CD4-positive, alpha-beta T cell treated with Interleukin-4 for 4 hours (primary cell): Measurements from ENCODE around the gene INTS15.

Source experiments
- DNase-seq: peaks from one replicate; pipeline ENCODE4 v3.0.0-alpha.2; 2020

Gene INTS15

DNA sequence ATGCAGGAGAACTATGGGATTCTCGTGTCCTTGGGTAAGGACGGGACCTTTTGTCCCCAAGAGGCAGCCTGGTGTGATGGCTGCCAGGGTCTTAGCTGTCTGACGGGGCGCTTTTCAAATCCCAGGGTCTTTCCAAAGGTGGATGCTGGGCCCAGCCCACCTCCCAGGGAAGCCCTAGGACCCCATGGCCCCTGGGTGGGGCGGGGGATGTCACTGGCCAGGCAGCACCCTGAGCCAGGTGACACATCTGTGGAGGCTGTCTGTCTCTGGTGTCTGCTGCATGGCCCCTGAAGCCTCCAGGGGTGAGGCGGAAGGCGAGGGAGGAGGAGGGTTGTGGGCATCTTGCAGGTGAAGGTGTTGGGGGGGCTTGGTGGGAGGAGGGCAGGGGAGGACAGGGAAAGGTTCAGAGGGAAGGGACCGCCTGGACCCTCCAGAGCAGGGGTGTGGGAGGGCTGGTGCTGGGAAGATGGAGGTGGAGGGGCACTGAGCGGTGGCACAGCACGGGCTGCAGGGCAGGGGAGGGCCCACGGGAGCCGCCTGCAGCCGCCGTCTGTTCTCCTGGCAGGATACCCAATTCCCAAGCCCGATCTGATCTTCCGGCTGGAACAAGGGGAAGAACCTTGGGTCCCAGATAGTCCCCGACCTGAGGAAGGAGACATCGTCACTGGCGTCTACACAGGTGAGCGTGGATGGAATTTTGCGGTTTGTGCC is 54.2 kb downstream of the INTS15 start:
- DNase-seq: no peak

DNA sequence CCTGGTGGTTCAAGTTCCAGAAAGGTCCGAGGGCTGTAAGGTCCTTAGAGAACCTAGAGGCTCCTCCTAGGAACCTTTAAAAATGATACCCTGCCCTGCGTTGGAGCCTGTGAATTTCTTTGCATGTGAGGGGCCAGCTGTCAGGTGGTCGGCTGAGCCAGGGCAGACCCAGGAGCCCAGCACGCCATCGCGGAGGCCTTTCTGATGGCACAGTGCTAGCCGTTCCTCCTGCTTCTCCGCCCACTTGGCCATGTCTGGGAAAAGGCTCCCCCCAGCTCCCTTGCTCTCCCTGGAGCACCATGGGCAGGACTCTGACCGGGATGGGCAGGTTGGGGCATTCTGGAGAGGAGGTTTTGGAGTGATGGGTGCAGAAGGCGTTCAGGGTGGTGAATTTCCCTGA is 54.9 kb downstream of the INTS15 start:
- no peak for DNase-seq

DNA sequence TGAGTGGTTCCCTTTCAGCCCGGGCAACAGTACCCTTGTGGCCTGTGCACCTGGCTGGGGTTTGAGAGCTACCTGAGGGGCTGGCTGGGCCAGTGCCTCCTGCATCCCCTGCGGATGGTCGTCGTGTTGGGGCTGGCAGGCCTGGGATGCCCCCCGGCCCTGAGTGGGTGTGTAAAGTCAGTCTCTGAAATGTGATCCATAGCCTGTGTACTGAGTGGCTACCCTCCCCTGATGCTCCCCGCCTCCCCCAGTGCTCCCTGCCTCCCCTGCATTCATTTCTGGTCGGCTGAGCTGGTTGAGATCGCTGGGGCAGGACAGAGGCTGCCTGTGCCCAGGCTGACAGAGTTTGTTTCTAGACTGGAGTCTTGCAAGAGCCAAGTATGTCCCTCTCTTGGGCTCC is 56.6 kb downstream of the INTS15 start:
- no peak for DNase-seq

DNA sequence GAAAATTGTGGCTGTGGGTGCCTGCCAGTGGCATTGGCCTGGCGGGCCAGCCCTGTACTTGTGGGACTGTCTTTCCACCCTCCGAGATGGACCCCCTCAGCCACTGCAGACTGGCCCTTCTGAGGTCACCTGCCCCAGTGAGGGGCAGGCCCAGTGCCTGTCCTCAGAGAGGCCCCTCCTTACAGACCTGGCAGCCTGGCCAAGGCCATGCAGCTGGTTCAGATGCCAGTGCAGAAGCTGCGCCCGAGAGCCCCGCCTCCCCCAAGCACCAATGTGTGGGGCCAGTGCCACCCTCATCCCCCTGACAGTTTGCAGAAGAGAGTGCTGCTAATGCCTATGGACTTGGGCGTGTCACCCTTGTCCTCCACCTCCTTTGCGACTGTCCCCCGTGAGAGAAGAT is 57.3 kb downstream of the INTS15 start:
- no peak for DNase-seq

DNA sequence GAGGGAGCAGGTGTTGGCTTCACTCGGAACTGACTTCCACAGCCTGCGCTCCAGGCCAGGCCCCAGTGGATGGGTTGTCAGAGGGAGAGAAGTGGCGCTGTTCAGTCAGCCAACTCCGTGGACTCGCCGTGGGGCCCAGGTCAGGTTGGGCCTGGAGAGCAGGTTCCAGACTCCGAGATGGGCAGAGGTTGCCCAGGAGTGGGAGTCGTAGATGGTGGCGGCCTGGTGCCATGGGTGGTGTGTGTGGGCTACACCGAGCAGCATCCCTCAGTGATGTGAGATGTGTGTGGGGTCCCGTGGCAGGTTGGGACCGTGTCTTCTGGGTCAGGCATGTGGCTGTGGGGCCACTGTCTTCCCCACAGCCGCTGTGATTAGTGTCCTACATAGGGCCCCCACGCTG is 57.7 kb downstream of the INTS15 start:
- DNase-seq: no peak

DNA sequence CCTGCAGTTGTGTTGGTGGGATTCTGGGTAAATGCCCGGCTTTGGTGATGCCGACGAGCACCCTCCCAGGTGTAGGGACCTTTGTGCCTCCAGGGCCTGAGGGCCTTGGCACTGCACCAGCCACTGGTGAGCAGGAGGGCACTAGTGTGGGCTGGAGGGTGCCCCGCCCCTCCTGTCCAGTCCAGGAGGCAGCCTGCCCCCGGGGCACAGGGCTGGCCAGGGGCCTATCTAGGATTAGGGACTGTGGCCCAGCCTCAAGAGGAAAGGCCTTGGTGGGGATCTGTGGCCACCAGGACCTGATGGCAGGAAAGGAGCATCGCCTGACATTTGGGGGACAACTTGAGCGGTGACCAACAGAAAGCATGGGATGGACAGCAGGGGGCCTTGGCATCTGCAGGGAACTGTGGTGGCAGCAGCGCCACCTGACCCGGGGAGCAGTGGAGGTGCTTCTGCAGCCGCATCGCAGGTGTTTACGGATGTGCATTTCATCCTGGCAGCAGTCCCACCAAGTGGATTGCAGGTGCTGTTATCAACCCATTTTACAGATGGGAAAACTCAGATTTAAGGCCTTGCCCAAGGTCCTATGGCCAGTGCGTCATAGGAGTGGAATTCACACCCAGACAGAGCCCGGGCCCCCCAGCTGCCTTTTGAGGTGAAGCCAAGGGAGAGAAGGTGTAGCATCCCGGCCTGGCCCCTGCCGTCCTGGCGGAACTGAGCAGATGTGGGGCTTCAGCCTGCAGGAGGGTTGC is 58.4 kb downstream of the INTS15 start:
- DNase-seq: no peak

DNA sequence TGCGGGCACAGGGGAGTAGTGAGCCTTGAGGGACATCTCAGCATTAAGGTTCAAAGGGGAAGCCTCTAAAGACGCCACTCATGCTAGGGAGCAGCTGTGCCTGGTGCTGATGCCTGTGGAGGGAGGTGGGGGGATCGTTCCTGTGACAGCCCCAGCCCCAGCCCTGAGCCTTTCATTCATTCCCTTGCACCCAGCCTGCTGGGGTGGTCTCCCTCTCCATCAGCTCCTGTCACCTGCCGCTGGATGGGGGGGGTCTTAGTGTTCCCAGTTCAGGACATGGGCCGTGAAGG is 58.9 kb downstream of the INTS15 start:
- no peak for DNase-seq

DNA sequence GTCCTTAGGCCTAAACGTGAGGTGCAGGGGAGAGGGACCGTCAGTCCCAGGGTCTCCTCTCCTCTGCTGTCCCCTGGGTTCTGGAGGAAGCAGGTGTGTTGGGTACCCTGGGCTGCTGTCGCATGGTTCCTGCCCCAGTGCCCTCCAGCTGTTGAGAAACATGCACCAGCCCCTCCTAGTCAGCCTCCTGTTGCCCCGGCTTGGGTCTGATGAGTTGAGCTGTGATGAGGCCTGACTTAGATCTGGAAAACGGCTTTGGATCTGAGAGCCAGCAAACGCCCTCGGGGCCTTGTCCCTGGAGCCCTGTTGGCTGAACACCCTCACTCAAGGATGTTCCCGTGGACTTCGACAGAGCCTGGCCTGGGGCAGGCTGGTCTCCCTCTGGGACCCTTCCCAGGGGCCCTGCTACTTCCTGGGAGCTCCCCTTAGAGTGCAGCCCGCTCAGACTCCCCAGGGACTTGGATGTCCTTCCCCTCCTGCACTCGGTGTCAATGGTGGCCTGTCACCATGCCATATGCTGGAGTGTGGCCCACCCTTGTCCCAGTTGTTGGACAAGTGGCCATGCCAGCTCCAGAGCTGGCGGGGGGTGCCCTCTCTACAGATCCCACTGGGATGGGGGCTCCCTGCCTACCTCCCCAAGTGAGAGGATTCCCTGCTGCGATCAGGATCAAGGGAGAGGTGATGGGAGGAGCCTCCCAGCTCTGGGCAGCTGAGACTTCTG is 59.6 kb downstream of the INTS15 start:
- DNase-seq: no peak

DNA sequence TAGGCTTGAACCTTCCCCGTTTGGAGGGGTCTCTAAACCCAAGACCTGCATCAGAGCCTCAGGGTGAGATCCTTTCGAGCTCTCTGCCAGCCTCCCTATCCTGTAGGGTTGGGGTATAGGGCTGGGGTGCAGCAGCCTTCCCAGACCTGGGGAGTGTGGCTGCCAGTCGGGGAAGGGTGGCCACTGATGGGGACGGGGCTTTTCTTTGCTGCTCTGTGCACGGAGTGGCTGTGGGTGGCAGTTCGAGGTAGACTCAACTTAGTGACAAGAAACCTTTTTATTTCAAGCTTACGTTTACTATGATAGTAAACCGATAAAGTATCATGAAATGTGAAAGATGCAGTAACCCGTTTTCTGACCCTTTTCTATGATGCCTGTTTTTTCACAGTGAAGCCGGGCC is 60.3 kb downstream of the INTS15 start:
- no peak for DNase-seq

DNA sequence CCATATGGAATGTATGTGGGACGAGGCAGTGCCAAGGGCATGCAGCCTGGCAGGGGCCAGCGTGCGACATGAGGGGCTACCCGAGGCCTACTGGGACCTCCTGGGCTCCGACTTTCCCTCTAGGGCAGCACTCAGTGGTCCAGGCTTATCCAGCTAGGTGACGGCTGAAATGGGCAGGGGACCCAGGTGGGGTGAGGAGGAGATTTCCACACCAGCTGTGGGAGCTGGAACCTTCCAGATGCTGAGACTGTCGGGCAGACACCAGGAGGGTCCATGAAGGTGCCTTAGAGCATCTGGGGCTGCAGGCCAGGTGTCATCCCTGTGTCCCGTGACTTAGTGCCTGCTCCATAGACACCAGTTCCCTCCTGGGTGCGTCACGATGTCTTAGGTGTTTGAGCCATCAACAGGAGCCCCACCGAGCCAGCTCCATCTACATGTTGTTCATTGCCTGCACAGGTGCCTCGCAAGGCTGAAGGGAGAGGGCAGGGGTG is 60.7 kb downstream of the INTS15 start:
- DNase-seq: no peak

DNA sequence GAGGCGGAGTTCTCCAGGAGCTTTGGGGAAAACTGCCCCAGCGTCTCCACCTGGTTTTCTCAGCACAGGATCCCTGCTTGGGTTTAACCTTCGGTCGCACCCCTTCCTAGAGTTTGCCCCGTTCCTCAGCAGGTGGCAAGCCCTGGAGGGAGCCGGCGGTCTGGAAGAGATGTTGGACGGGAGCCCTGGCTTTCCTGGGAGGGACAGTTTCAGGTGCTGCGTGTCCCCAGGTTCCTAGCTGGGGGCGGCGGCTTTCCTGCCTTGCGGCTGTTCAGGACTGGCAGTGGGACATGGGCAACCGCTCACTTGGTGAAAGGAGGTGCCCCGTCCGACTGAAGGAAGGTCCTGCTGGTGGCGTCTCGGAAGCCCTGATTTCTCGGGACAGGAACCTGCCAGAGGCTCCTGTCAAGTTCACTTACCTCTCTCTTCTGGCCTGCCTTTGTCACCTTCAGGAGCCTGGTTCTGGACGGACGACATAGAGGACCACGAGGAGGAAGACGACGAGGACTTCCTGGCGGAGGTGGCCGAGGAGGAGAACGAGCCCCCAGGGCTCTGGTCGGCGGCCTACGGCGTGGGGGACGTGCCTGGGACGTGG is 62.1 kb downstream of the INTS15 start:
- DNase-seq: no peak

DNA sequence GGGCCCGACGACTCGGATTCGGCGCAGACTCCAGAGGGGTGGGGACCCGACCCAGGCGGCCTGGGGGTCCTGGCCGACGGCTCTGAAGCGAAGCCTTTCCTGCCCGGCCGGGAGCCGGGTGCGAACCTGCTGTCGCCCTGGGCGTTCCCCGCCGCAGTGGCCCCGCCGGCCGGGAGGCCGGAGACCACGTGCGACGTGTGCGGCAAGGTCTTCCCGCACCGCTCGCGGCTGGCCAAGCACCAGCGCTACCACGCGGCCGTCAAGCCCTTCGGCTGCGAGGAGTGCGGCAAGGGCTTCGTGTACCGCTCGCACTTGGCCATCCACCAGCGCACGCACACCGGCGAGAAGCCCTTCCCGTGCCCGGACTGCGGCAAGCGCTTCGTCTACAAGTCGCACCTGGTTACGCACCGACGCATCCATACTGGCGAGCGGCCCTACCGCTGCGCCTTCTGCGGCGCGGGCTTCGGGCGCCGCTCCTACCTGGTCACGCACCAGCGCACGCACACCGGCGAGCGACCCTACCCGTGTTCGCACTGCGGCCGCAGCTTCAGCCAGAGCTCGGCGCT is 62.7 kb downstream of the INTS15 start:
- no peak for DNase-seq

DNA sequence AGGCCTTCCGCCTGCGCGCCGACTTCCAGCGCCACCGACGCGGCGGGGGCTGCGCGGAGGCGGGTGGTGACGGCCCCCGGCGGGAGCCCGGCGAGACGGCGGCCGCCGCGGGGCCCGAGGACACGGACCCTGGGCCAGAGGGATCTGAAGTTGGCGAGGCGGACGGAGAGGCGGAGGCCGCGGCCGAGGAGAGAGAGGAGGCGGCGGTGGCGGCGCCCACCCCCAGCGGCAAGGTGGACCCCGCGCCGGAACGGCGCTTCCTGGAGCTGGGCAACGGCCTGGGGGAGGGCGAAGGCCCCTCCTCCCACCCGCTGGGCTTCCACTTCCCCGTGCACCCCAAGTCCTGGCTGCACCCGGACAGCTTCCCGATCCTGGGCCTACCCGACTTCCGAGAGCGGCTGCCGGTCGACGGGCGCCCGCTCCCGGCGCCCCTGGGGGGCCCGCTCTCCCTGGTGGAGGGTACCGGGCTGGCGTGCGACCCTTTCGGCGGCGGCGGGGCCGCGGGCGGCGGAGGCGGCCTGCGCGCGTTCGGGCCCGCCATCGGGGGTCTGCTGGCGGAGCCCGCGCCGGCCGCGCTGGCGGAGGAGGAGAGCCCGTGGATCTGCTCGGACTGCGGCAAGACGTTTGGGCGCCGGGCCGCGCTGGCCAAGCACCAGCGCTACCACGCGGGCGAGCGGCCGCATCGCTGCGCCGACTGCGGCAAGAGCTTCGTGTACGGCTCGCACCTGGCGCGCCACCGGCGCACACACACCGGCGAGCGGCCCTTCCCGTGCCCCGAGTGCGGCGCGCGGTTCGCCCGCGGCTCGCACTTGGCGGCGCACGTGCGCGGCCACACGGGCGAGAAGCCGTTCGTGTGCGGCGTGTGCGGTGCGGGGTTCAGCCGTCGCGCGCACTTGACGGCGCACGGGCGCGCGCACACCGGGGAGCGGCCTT is 63.5 kb downstream of the INTS15 start:
- no peak for DNase-seq

DNA sequence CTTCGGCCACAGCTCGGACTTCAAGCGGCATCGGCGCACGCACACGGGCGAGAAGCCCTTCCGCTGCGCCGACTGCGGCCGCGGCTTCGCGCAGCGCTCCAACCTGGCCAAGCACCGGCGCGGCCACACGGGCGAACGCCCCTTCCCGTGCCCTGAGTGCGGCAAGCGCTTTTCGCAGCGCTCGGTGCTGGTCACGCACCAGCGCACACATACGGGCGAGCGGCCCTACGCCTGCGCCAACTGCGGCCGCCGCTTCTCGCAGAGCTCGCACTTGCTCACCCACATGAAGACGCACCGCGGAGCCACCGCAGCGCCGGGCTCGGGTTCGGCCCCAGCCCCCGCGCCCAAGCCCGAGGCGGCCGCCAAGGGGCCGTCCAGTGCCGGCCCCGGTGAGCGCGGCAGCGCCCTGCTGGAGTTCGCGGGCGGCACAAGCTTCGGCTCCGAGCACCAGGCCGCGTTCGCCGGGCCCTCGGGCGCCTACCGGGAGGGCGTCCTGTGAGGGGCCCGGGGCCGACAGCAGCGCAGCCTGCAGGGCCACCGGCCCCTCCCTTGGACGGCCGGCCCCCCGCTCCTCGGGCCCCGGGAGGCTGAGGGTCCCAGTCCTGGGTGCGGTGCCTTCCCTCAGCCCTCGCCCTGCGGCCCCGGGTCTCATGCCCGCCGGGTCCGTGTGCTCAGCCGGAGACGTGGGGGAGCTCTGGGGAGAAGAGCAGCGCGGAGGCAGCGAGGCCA is 64.5 kb downstream of the INTS15 start:
- DNase-seq: no peak

DNA sequence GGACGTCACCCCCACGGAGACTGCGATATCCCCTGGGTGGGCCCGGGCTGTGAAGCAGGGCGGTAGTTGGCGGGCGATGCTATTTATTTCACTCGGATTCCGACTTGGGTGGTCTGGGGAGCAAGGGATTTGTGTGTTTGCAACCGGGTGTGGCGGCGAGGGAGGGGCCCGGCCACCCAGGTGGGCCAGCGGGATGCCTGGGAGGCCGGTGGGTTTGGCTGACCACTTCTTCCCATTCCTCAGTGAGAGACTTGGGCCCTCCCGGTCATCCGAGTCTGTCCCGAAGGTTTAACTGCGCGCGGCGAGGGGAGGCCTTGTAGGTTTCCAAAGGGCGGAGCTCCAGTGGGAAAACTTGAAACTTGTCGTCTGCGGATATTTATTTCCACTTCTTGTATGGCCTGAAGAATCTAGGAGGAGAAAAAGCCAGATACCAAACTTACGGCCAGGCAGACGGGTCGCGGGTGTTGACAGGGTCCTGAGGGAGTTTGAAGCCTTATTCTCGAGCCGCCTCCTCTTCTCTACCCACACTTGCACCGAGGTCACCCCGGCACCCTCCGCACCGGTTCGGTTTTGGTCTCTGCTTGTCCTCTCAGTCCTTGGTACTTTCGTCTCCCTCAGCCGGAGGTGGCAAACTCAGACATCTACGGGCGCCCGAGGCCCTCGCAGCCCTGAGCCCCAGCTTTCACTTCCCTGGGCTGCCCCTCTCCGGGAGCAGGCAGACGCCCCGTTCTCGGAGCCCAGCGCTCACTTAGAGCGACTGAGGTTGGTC is 65.2 kb downstream of the INTS15 start:
- DNase-seq: no peak

DNA sequence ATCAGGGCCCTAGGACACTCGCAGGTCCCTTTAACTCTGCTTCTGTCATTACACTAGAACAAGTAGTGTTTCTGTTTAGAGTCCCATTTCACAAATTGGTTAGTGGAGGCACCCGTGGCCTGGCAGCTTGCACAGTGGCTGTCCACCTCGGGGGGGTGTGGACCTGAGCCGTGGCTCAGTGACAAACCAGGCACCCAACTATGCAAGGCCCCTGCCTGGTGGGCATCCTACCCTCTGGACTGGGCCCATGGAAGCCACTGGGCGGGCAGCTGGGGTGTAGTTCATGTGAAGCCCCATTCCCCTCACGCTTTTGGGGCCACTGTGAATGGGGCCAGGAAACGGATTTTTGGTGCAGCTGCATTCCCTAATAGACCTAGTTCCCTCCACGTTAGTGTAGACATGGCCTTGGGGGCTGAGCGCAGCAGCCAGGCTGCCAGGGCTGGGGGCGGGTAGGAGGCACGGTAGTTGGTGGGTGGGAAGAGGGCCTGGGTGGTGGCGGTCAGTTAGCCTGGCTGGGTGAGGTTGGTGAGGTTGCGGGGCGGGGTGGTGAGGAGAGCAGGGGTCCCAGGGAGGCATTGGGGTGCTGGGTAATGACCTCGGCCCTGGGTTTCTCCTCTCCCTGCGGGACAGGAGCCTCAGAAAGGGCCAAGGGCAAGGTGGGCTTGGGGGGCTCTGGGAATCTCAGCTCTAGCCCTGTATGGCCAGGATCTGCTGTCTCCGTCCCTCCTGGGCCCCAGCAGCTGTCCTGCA is 66.0 kb downstream of the INTS15 start:
- no peak for DNase-seq

DNA sequence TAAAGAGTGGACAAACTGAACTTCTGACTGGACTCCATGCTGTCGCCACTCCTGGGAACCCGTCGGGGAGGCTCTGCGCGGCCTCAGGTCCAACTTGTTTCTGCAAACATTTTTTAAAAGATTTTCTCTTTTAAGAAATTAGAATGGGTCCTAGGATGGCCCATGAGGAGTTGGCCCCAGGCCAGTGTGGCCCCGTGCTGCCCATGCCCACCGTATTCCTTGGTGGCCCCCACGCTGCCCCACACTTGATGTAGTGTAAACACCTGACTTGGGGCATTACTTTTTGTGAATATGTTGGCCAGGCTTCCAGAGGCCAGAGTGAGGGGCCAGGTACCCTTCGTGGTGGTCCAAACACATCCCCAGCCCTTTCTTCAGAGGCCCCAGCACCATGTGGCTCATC is 66.6 kb downstream of the INTS15 start:
- DNase-seq: no peak
